ENCODE measurements around the gene TIMM23. TPM values are rescaled to one million over a fixed set of nuclear protein-coding genes. Genes with fewer than 3 reads are reported as not detected.

TIMM23 gene
- total and polyA plus RNA-seq, 10 of the 15 experiments (the other 5 are each of a cell fraction or from before 2014, with no cell fraction given): 90.0 to 228 (median 120) TPM

DNA sequence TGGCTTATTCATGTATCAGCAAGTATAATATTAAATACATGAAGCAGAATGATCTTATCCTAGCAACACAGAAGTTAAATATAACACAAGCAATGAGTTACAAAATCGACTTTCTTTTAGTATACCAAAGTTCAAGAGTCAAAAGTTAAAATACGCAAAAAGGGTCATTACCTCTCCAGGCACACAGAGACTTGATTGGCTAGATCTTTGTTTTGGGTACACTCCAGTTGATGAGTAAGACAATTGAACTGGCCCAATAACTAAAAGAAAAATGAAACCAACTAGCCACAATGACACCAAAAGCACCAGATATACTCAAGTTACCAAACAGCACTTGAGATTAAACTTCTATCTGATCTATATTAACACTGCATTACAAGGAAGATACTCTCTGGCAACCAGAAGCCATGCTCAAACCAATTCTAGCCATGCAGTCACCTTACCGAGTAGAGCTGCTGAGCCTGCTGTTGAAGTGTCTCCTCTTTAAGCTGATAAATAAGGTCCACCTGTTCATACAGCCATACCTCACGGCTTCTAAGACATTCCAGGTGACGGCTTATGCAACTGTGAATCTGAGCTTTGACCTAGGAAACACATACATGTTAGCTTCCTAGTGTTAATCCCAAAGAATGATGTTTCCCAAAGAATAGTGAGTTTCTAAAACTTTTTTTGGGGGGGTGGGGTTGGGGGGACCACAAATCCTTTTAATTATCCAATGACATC, 42.6 kb downstream of the TIMM23 start:
- peak; percentile 36; the same call in 2 of the 3 replicates for ATAC-seq
- no TSS peak for BruUV-seq (replicated peaks)
- SMC1A ChIA-PET (ENCODE audit: uncharacterized antibody, unreplicated experiment): interaction anchor here (1.4 to 2.2 kb wide), 2 partner anchors 12 to 15 kb away, joined by 3 to 7 read pairs; no protein-coding TSS in a partner anchor
- Histone ChIP-seq H3K27me3 (replicated peaks in 1 of 2; ENCODE audit: control insufficient read depth in 2 of 2, insufficient read depth in 2 of 2, low read length in 1 of 2) (no peaks in the 10 kb centered on the region), H3K36me3 (ENCODE audit: control insufficient read depth in 2 of 2, insufficient read depth in 2 of 2, low read length in 1 of 2) (peaks cover 10 to 38% of the 10 kb centered on the region in 2 experiments), H3K4me2 (ENCODE audit: control insufficient read depth, insufficient read depth) (no peak overlapping the region), H3K27ac (ENCODE audit: control insufficient read depth, insufficient read depth) (no peak overlapping the region), H4K20me1 (ENCODE audit: control insufficient read depth, insufficient read depth) (no peaks in the 10 kb centered on the region), H3K9ac (ENCODE audit: control insufficient read depth, insufficient read depth, low read length) (no peak overlapping the region), H3K9me3 (replicated peaks; ENCODE audit: control insufficient read depth, insufficient read depth, low read length) (no peaks in the 10 kb centered on the region), H3K4me3 (no peak overlapping the region), H3K4me1 (ENCODE audit: control insufficient read depth, insufficient read depth, low read length) (peaks cover 2% of the 10 kb centered on the region), H2AFZ (ENCODE audit: control insufficient read depth, low read depth, low read length) (no peak overlapping the region), H3K79me2 (ENCODE audit: control insufficient read depth, insufficient read depth, low read length) (peaks cover 35% of the 10 kb centered on the region)
- FAIRE-seq: no peak
- in situ Hi-C loops (cut with MboI): no loop called here
- CTCF ChIA-PET: interaction anchor here (1.0 to 6.7 kb wide), 3 partner anchors 9 to 552 kb away, joined by 3 to 60 read pairs (median 3); partner anchors contain the start of gene NCOA4
- RAD21 ChIA-PET (ENCODE audit: unreplicated experiment): no interaction called here
- intact Hi-C loops (cut with micrococcal nuclease; ENCODE audit: unreplicated experiment): no loop called here
- TF ChIP-seq PML (IDR thresholded peaks at IDR 0.05; ENCODE audit: low read length) (no peak), NFYB (IDR thresholded peaks at IDR 0.05; ENCODE audit: insufficient read depth, low read depth, low read length) (0 out of 2 replicates have a peak, but pooled peaks have one; percentile 16)
- POLR2A ChIA-PET: no interaction called here
- WGBS (ENCODE audit: insufficient coverage, insufficient replicate concordance, low lambda C conversion rate, missing lambda C conversion rate): 99% methylated on average over 5 of the region's 5 CpGs
- no peak for DNase-seq (ENCODE audit: low read depth, low spot score)

DNA sequence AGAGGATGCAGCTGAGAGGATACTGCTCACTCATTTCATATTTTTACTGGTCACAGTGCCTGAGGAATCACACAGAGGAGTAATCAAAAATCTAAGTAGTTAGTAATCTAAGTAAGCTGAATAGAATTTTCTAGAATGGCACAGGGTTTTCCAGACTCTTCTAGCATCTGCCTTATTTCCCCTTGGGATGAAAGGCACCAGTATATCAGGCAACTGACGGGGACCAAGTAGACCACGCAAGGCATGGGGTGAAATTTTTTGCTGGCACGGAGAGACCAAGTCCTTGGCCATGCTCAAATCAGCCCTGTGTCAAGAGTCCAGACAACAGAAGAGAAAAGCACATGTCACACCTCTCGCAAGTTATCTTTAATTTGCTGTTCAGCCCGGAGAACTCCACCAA, 43.9 kb downstream of the TIMM23 start:
- Histone ChIP-seq H3K9me3 (replicated peaks; ENCODE audit: control insufficient read depth, insufficient read depth, low read length) (no peaks in the 10 kb centered on the region), H2AFZ (ENCODE audit: control insufficient read depth, low read depth, low read length) (no peak overlapping the region), H3K4me1 (ENCODE audit: control insufficient read depth, insufficient read depth, low read length) (peaks cover 7% of the 10 kb centered on the region), H3K4me2 (ENCODE audit: control insufficient read depth, insufficient read depth) (no peak overlapping the region), H3K9ac (ENCODE audit: control insufficient read depth, insufficient read depth, low read length) (no peak overlapping the region), H4K20me1 (ENCODE audit: control insufficient read depth, insufficient read depth) (no peaks in the 10 kb centered on the region), H3K79me2 (ENCODE audit: control insufficient read depth, insufficient read depth, low read length) (peaks cover 48% of the 10 kb centered on the region), H3K27me3 (replicated peaks in 1 of 2; ENCODE audit: control insufficient read depth in 2 of 2, insufficient read depth in 2 of 2, low read length in 1 of 2) (no peaks in the 10 kb centered on the region), H3K4me3 (no peak overlapping the region), H3K36me3 (ENCODE audit: control insufficient read depth in 2 of 2, insufficient read depth in 2 of 2, low read length in 1 of 2) (peaks cover 8 to 29% of the 10 kb centered on the region in 2 experiments), H3K27ac (ENCODE audit: control insufficient read depth, insufficient read depth) (no peak overlapping the region)
- ATAC-seq: no peak
- in situ Hi-C loops (cut with MboI) (no loop called here), intact Hi-C loops (cut with micrococcal nuclease; ENCODE audit: unreplicated experiment) (no loop called here)
- 95% methylated on average over 5 of the region's 5 CpGs for WGBS (ENCODE audit: insufficient coverage, insufficient replicate concordance, low lambda C conversion rate, missing lambda C conversion rate)
- POLR2A ChIA-PET: interaction anchor here (0.5 to 0.9 kb wide), 2 partner anchors 13 to 181 kb away, joined by 3 read pairs; no protein-coding TSS in a partner anchor
- SMC1A ChIA-PET (ENCODE audit: uncharacterized antibody, unreplicated experiment): interaction anchor here (1.0 to 3.2 kb wide), 5 partner anchors 10 to 1012 kb away, joined by 3 to 12 read pairs (median 3); no protein-coding TSS in a partner anchor
- DNase-seq (ENCODE audit: low read depth, low spot score): no peak
- RAD21 ChIA-PET (ENCODE audit: unreplicated experiment): interaction anchor here (0.5 kb wide), 1 partner anchor 207 kb away, joined by 4 read pairs; no protein-coding TSS in a partner anchor
- CTCF ChIA-PET: interaction anchor here (1.0 to 6.7 kb wide), 2 partner anchors 12 to 554 kb away, joined by 3 to 60 read pairs; partner anchors contain the start of gene NCOA4
- no peak for FAIRE-seq
- no TSS peak for BruUV-seq (replicated peaks)
- TF ChIP-seq MYB (IDR thresholded peaks at IDR 0.05; ENCODE audit: borderline replicate concordance, low read depth, low read length) (no peak), CUX1 (IDR thresholded peaks at IDR 0.05; ENCODE audit: insufficient replicate concordance, low read depth, low read length) (no peak), CTCF (IDR thresholded peaks at IDR 0.05 in 2 of 3, conservative IDR thresholded peaks at IDR 0.05 in 1 of 3; ENCODE audit: control insufficient read depth in 2 of 3, extremely low read depth in 1 of 3, insufficient read depth in 1 of 3, low read depth in 3 of 3, low read length in 3 of 3) (no peak)
